GM23338 (cell line): ENCODE results near the gene TNNT2. TPM values are rescaled to one million over a fixed set of nuclear protein-coding genes. Genes with fewer than 3 reads are reported as not detected.

Source experiments
- ATAC-seq: fragments of 200-7000 bp; cut with Tn5 transposase; 3 replicates; pipeline ENCODE4 v1.9.1; 2020
- DNase-seq: peaks from one replicate; pipeline ENCODE4 v3.0.0-alpha.2; 2015; ENCODE audit warnings: low spot score
- H2AFZ ChIP-seq: fragments of 200-600 bp; sonication (generic); 2 replicates; pipeline ENCODE4 v1.8.0; 2016; ENCODE audit warnings: antibody characterized with exemption, mild to moderate bottlenecking, moderate library complexity
- H3F3A ChIP-seq: fragments of 200-600 bp; sonication (generic); replicated peaks from 2 replicates; pipeline ENCODE4 v1.8.0; 2017; ENCODE audit warnings: antibody characterized with exemption, mixed run types, low read depth
- H3K27ac ChIP-seq: fragments of 200-600 bp; sonication (generic); 2 replicates; pipeline ENCODE4 v1.6.1; 2016; ENCODE audit warnings: low read depth
- H3K27me3 ChIP-seq: fragments of 200-600 bp; sonication (generic); 2 replicates; pipeline ENCODE4 v1.8.0; 2016; ENCODE audit warnings: mild to moderate bottlenecking, mixed run types, moderate library complexity; ENCODE audit not compliant: insufficient read depth
- H3K36me3 ChIP-seq: fragments of 200-600 bp; sonication (generic); 2 replicates; pipeline ENCODE4 v1.8.0; 2016; ENCODE audit warnings: mild to moderate bottlenecking; ENCODE audit not compliant: insufficient read depth
- H3K4me1 ChIP-seq: fragments of 200-600 bp; sonication (generic); 2 replicates; pipeline ENCODE4 v1.8.0; 2016; ENCODE audit warnings: mild to moderate bottlenecking, moderate library complexity; ENCODE audit not compliant: insufficient read depth
- H3K4me2 ChIP-seq: fragments of 200-600 bp; sonication (generic); 2 replicates; pipeline ENCODE4 v1.7.1; 2017; ENCODE audit warnings: mixed run types
- H3K4me3 ChIP-seq: fragments of 200-600 bp; sonication (generic); 2 replicates; pipeline ENCODE4 v1.6.1; 2016; ENCODE audit warnings: mixed run types
- H3K79me2 ChIP-seq: fragments of 200-600 bp; sonication (generic); replicated peaks from 2 replicates; pipeline ENCODE4 v1.8.0; 2017; ENCODE audit warnings: mild to moderate bottlenecking; ENCODE audit not compliant: insufficient read depth
- H3K9me2 ChIP-seq: fragments of 200-600 bp; sonication (generic); 2 replicates; pipeline ENCODE4 v1.8.0; 2017; ENCODE audit not compliant: insufficient read depth
- H4K20me1 ChIP-seq: fragments of 200-600 bp; sonication (generic); replicated peaks from 2 replicates; pipeline ENCODE4 v1.8.0; 2017; ENCODE audit warnings: mild to moderate bottlenecking; ENCODE audit not compliant: insufficient read depth
- H3K27ac Mint-ChIP-seq: 2 replicates; pipeline ENCODE4 v1.8.0; 2020; ENCODE audit warnings: inconsistent platforms, mild to moderate bottlenecking, moderate library complexity, mixed read lengths
- H3K27me3 Mint-ChIP-seq: 3 replicates; pipeline ENCODE4 v1.8.0; 2022; ENCODE audit warnings: low read depth, mild to moderate bottlenecking, moderate library complexity, mixed read lengths, inconsistent platforms; ENCODE audit not compliant: insufficient read depth, poor library complexity
- H3K36me3 Mint-ChIP-seq: 3 replicates; pipeline ENCODE4 v1.8.0; 2021; ENCODE audit warnings: low read depth, mild to moderate bottlenecking, inconsistent platforms, moderate library complexity, mixed read lengths
- H3K4me1 Mint-ChIP-seq: 3 replicates; pipeline ENCODE4 v1.8.0; 2020; ENCODE audit warnings: mild to moderate bottlenecking, inconsistent platforms, mixed read lengths
- H3K4me3 Mint-ChIP-seq: 3 replicates; pipeline ENCODE4 v1.8.0; 2021; ENCODE audit warnings: moderate library complexity, mild to moderate bottlenecking, inconsistent platforms, mixed read lengths
- H3K9me3 Mint-ChIP-seq: 3 replicates; pipeline ENCODE4 v1.8.0; 2020; ENCODE audit warnings: moderate library complexity, mild to moderate bottlenecking, inconsistent platforms, mixed read lengths
- CREB1 ChIP-seq: fragments of 250-450 bp; sonication (Bioruptor Pico); IDR thresholded peaks from 2 replicates; pipeline ENCODE4 v1.5.0; 2020; ENCODE audit warnings: low read depth, mild to moderate bottlenecking, moderate library complexity
- CTCF ChIP-seq, 2 experiments: fragments of 200-600 bp in 1 of 2; sonication (generic) in 1 of 2; conservative IDR thresholded peaks; 2 replicates each; pipeline versions ENCODE4 v1.5.1 to v1.6.1; 2016 to 2017; ENCODE audit warnings: antibody characterized with exemption in 2 of 2, low read depth in 2 of 2, mild to moderate bottlenecking in 2 of 2, moderate library complexity in 1 of 2
- ETS1 ChIP-seq: IDR thresholded peaks from 2 replicates; pipeline ENCODE4 v1.6.1; 2016; ENCODE audit warnings: antibody characterized with exemption
- EZH2 ChIP-seq: fragments of 200-600 bp; sonication (generic); IDR thresholded peaks from one replicate; pipeline ENCODE4 v1.8.0; 2017; ENCODE audit warnings: antibody characterized with exemption, mild to moderate bottlenecking, low read depth; ENCODE audit not compliant: unreplicated experiment
- EZH2phosphoT487 ChIP-seq: fragments of 200-600 bp; sonication (generic); IDR thresholded peaks from one replicate; pipeline ENCODE4 v1.8.1; 2018; ENCODE audit warnings: antibody characterized with exemption; ENCODE audit not compliant: unreplicated experiment
- JUNB ChIP-seq: IDR thresholded peaks from one replicate; pipeline ENCODE4 v1.6.1; 2016; ENCODE audit warnings: antibody characterized with exemption; ENCODE audit not compliant: unreplicated experiment
- NANOG ChIP-seq: IDR thresholded peaks from 2 replicates; pipeline ENCODE4 v1.6.1; 2016; ENCODE audit warnings: antibody characterized with exemption, borderline replicate concordance
- POLR2AphosphoS5 ChIP-seq: IDR thresholded peaks from 2 replicates; pipeline ENCODE4 v1.6.1; 2016; ENCODE audit warnings: antibody characterized with exemption, low read depth
- STAT1 ChIP-seq: IDR thresholded peaks from one replicate; pipeline ENCODE4 v1.6.1; 2016; ENCODE audit warnings: antibody characterized with exemption; ENCODE audit not compliant: unreplicated experiment
- ZNF114 ChIP-seq: fragments of 250-450 bp; sonication (Bioruptor Pico); IDR thresholded peaks from 2 replicates; pipeline ENCODE4 v1.5.0; 2020; ENCODE audit warnings: mild to moderate bottlenecking, moderate library complexity
- ZNF331 ChIP-seq: fragments of 250-450 bp; sonication (Bioruptor Pico); IDR thresholded peaks from 2 replicates; pipeline ENCODE4 v1.5.0; 2020; ENCODE audit warnings: low read depth, mild to moderate bottlenecking, moderate library complexity
- ZNF462 ChIP-seq: fragments of 250-450 bp; sonication (Bioruptor Pico); IDR thresholded peaks from 2 replicates; pipeline ENCODE4 v1.5.0; 2020; ENCODE audit warnings: mild to moderate bottlenecking, moderate library complexity
- polyA plus RNA-seq: library from polyadenylated mRNA; unstranded; fragments of >200 nt; fragmentation: Nextera tagmentation; extraction: Ambion mirVana; gene quantifications from 2 replicates; pipeline ENCODE4 v1.2.1, GENCODE V29; 2016
- total RNA-seq: library from RNA; depleted of rRNA; stranded (reverse); fragments of >200 nt; shearing (Covaris generic); gene quantifications from 2 replicates; pipeline ENCODE4 v1.2.3, GENCODE V29; 2014

The TNNT2 gene
- total and polyA plus RNA-seq, 2 experiments from 2014 or later, result 7.5 to 19.1 TPM

- no peaks in the 10 kb centered on the region for H3K36me3 ChIP-seq
- no peaks in the 10 kb centered on the region for H4K20me1 ChIP-seq
- H3K36me3 Mint-ChIP-seq, result no peaks in the 10 kb centered on the region
- H3K4me2 ChIP-seq, result no peak overlapping the region
- no peaks in the 10 kb centered on the region for H3K9me2 ChIP-seq
- H3K4me1 Mint-ChIP-seq, result peaks cover 34% of the 10 kb centered on the region
- no peak overlapping the region for H2AFZ ChIP-seq
- ATAC-seq, result no peak
- H3K27ac ChIP-seq, result no peak overlapping the region
- H3K27me3 ChIP-seq, result no peaks in the 10 kb centered on the region
- H3K79me2 ChIP-seq, result no peaks in the 10 kb centered on the region
- peaks cover 19% of the 10 kb centered on the region for H3K4me1 ChIP-seq
- H3K4me3 Mint-ChIP-seq, result no peak overlapping the region
- H3K4me3 ChIP-seq, result no peak overlapping the region
- no peaks in the 10 kb centered on the region; the same call in 2 of the 3 replicates for H3K9me3 Mint-ChIP-seq
- TF ChIP-seq ETS1, result no peak
- H3F3A ChIP-seq, result peaks cover 4% of the 10 kb centered on the region; the same call in 1 of the 2 replicates
- peaks cover 13% of the 10 kb centered on the region for H3K27me3 Mint-ChIP-seq
- no peak overlapping the region for H3K27ac Mint-ChIP-seq
- no peak for DNase-seq
Measured at GRCh38 chr1:201351617-201352016, 25.9 kb downstream of the TNNT2 start.

GRCh38 chr1:201350884-201351283 lies 26.6 kb downstream of the TNNT2 start:
- no peak overlapping the region for H3K27ac Mint-ChIP-seq
- H4K20me1 ChIP-seq, result no peaks in the 10 kb centered on the region
- no peaks in the 10 kb centered on the region for H3K36me3 ChIP-seq
- DNase-seq (no peak), ATAC-seq (no peak)
- no peak overlapping the region for H2AFZ ChIP-seq
- no peaks in the 10 kb centered on the region for H3K27me3 ChIP-seq
- no peak overlapping the region for H3K4me3 Mint-ChIP-seq
- H3K27ac ChIP-seq, result no peak overlapping the region
- H3K4me1 ChIP-seq, result peaks cover 19% of the 10 kb centered on the region
- H3K79me2 ChIP-seq, result no peaks in the 10 kb centered on the region
- no peak overlapping the region for H3K4me2 ChIP-seq
- H3K9me2 ChIP-seq, result no peaks in the 10 kb centered on the region
- H3F3A ChIP-seq, result peaks cover 4% of the 10 kb centered on the region; the same call in 1 of the 2 replicates
- H3K4me3 ChIP-seq, result no peak overlapping the region
- H3K27me3 Mint-ChIP-seq, result peaks cover 14% of the 10 kb centered on the region
- H3K9me3 Mint-ChIP-seq, result no peaks in the 10 kb centered on the region; the same call in 2 of the 3 replicates
- no peaks in the 10 kb centered on the region for H3K36me3 Mint-ChIP-seq
- peaks cover 36% of the 10 kb centered on the region for H3K4me1 Mint-ChIP-seq
- TF ChIP-seq CTCF (conservative IDR thresholded peaks at IDR 0.05; ENCODE audit: low read depth in 2 of 2), result no peak
- TF ChIP-seq CREB1 (CRISPR knock-in tag), result no peak
- TF ChIP-seq EZH2phosphoT487, result no peak
- TF ChIP-seq ZNF331 (CRISPR knock-in tag), result no peak
- TF ChIP-seq STAT1, result no peak
- TF ChIP-seq JUNB, result no peak
- TF ChIP-seq ZNF462, result no peak
- TF ChIP-seq ZNF114 (CRISPR knock-in tag), result no peak
- no peak for TF ChIP-seq EZH2
- TF ChIP-seq NANOG, result no peak
- TF ChIP-seq POLR2AphosphoS5, result no peak
- no peak for TF ChIP-seq ETS1
